Endothelial cell of umbilical vein (primary cell): ENCODE results near the gene ZSCAN32. TPM values are rescaled to one million over a fixed set of nuclear protein-coding genes. Genes with fewer than 3 reads are reported as not detected.

ENCODE experiments used
- BruUV-seq: library from RNA; stranded (reverse); fragments of 400-500 nt; replicated peaks from 2 replicates; lab custom pipeline; 2021; lab: Mats Ljungman, UMichigan
- CTCF ChIA-PET: fragments of 300-600, 350-600 bp; sonication (Branson Sonifier 250); formaldehyde crosslinking; loops from one replicate; lab custom pipeline; 2021; ENCODE audit warnings: antibody characterized with exemption, inconsistent platforms; lab: Charles Lee
- POLR2A ChIA-PET: fragments of 300-600, 350-600 bp; sonication (Branson Sonifier 250); formaldehyde crosslinking; loops from one replicate; lab custom pipeline; 2021; ENCODE audit warnings: antibody characterized with exemption, inconsistent platforms; lab: Charles Lee
- DNase-seq: peaks from one replicate; pipeline ENCODE4 v3.0.0-alpha.2; 2011; ENCODE audit warnings: low read depth, low spot score
- FAIRE-seq: peaks from 2 replicates; lab custom pipeline; 2011; peaks lifted over from hg19 to GRCh38; lab: Jason Lieb, UNC
- H2AFZ ChIP-seq: 2 replicates; pipeline ENCODE4 v1.6.0; 2012; ENCODE audit warnings: low read depth, low read length, control low read depth, inconsistent platforms
- H3K27ac ChIP-seq: 2 replicates; pipeline ENCODE4 v1.5.1; 2011; ENCODE audit warnings: low read depth, mild to moderate bottlenecking, control low read depth, low read length, moderate library complexity; ENCODE audit not compliant: insufficient read depth
- H3K27me3 ChIP-seq, 2 experiments: 2 replicates each; pipeline versions ENCODE4 v1.6.0 to v1.6.1; 2011; ENCODE audit warnings: low read length in 2 of 2, mixed read lengths in 1 of 2; ENCODE audit not compliant: control insufficient read depth in 2 of 2, insufficient read depth in 2 of 2
- H3K36me3 ChIP-seq, 2 experiments: 2 replicates in 1 of 2; 3 replicates in 1 of 2; pipeline ENCODE4 v1.5.1; 2011; ENCODE audit warnings: low read length in 2 of 2, mild to moderate bottlenecking in 1 of 2, moderate library complexity in 1 of 2; ENCODE audit not compliant: control insufficient read depth in 2 of 2, insufficient read depth in 2 of 2; ENCODE audit errors: extremely low read depth in 1 of 2
- H3K4me1 ChIP-seq: 3 replicates; pipeline ENCODE4 v1.5.1; 2011; ENCODE audit warnings: mild to moderate bottlenecking, low read length; ENCODE audit not compliant: control insufficient read depth, insufficient read depth; ENCODE audit errors: extremely low read depth
- H3K4me2 ChIP-seq: 2 replicates; pipeline ENCODE4 v1.6.1; 2011; ENCODE audit warnings: low read length, control low read depth, mixed read lengths; ENCODE audit not compliant: insufficient read depth
- H3K4me3 ChIP-seq, 3 experiments: fragments of 200-600 bp in 1 of 3; sonication (generic), shearing (Covaris generic) in 1 of 3; replicated peaks in 1 of 3; 2 replicates each; pipeline ENCODE4 v1.5.1; 2011 to 2016; ENCODE audit warnings: control low read depth in 3 of 3, low read length in 3 of 3, mild to moderate bottlenecking in 2 of 3, inconsistent platforms in 1 of 3, low read depth in 1 of 3, moderate library complexity in 1 of 3; ENCODE audit not compliant: insufficient read depth in 1 of 3
- H3K79me2 ChIP-seq: 2 replicates; pipeline ENCODE4 v1.6.0; 2012; ENCODE audit warnings: low read length, inconsistent platforms; ENCODE audit not compliant: control insufficient read depth, insufficient read depth
- H3K9ac ChIP-seq: replicated peaks from 2 replicates; pipeline ENCODE3; 2011; ENCODE audit warnings: low read length, control low read depth; ENCODE audit not compliant: insufficient read depth; ENCODE audit errors: extremely low read depth
- H3K9me1 ChIP-seq: replicated peaks from 3 replicates; pipeline ENCODE4 v1.6.0; 2011; ENCODE audit warnings: mild to moderate bottlenecking, low read length; ENCODE audit not compliant: control insufficient read depth, insufficient read depth; ENCODE audit errors: extremely low read depth
- H3K9me3 ChIP-seq: replicated peaks from 2 replicates; pipeline ENCODE4 v1.5.1; 2012; ENCODE audit warnings: low read length, inconsistent platforms; ENCODE audit not compliant: control insufficient read depth, insufficient read depth
- H4K20me1 ChIP-seq: replicated peaks from 2 replicates; pipeline ENCODE3; 2011; ENCODE audit warnings: mild to moderate bottlenecking, low read length; ENCODE audit not compliant: control insufficient read depth, insufficient read depth; ENCODE audit errors: extremely low read depth
- CTCF ChIP-seq, 2 donors: IDR thresholded peaks; 1 replicate in 1 of 2; 2 replicates in 1 of 2; pipeline ENCODE4 v1.5.1; 2011; ENCODE audit warnings: low read length in 2 of 2, mild to moderate bottlenecking in 2 of 2, moderate library complexity in 2 of 2, control low read depth in 1 of 2, inconsistent platforms in 1 of 2, low read depth in 1 of 2; ENCODE audit not compliant: insufficient read depth in 1 of 2; ENCODE audit errors: extremely low read depth in 1 of 2
- EZH2 ChIP-seq: IDR thresholded peaks from 2 replicates; pipeline ENCODE4 v1.6.1; 2012; ENCODE audit warnings: borderline replicate concordance, low read depth, mild to moderate bottlenecking, moderate library complexity, low read length, inconsistent platforms; ENCODE audit not compliant: severe bottlenecking
- FOS ChIP-seq: IDR thresholded peaks from 2 replicates; pipeline ENCODE4 v1.6.1; 2011; ENCODE audit warnings: mild to moderate bottlenecking, low read length, moderate library complexity, borderline replicate concordance; ENCODE audit not compliant: insufficient read depth
- GATA2 ChIP-seq: IDR thresholded peaks from 2 replicates; pipeline ENCODE4 v1.7.0; 2011; ENCODE audit warnings: low read depth, mild to moderate bottlenecking, moderate library complexity, mixed read lengths, low read length; ENCODE audit not compliant: insufficient read length, insufficient read depth
- JUN ChIP-seq: IDR thresholded peaks from 2 replicates; pipeline ENCODE4 v1.6.1; 2011; ENCODE audit warnings: borderline replicate concordance, low read depth; ENCODE audit not compliant: insufficient read length, insufficient read depth
- MAX ChIP-seq: IDR thresholded peaks from 2 replicates; pipeline ENCODE4 v1.6.1; 2011; ENCODE audit not compliant: insufficient read depth, insufficient read length
- MYC ChIP-seq: IDR thresholded peaks from one replicate; pipeline ENCODE4 v1.6.1; 2011; ENCODE audit warnings: mild to moderate bottlenecking, low read depth, low read length
- POLR2A ChIP-seq: IDR thresholded peaks from 2 replicates; pipeline ENCODE4 v1.6.1; 2012; ENCODE audit warnings: low read depth, mild to moderate bottlenecking, control low read depth, low read length
- POLR2AphosphoS5 ChIP-seq: IDR thresholded peaks from 2 replicates; pipeline ENCODE4 v1.6.1; 2012; ENCODE audit warnings: low read depth, mild to moderate bottlenecking, control low read depth, low read length, moderate library complexity; ENCODE audit not compliant: insufficient read depth
- dilution Hi-C: fragments of 300-500 bp; cut with MboI; formaldehyde crosslinking; loops from one replicate; pipeline ENCODE4 v1.15.0; 2019; ENCODE audit warnings: low sequenced_read_pairs; ENCODE audit not compliant: extremely low pct_ligation_motif_present
- intact Hi-C: fragments of 100-400 bp; cut with micrococcal nuclease; formaldehyde crosslinking; loops from one replicate; pipeline ENCODE4 v1.10.0; 2022
- polyA plus RNA-seq, 4 experiments: library from polyadenylated mRNA; depleted of rRNA in 3 of 4; stranded (reverse) in 3 of 4; unstranded in 1 of 4; fragments of >200 nt; gene quantifications; 2 replicates each; pipeline versions ENCODE4 v1.2.1 to v1.2.3, GENCODE V29; 2011 to 2012; ENCODE audit warnings: missing spikeins in 1 of 4
- total RNA-seq: library from RNA; stranded (reverse); gene quantifications from 2 replicates; pipeline ENCODE4 v1.2.3, GENCODE V29; 2021

Gene ZSCAN32
- total and polyA plus RNA-seq, 2 donors (not counting 3 experiments of a cell fraction or from before 2014, with no cell fraction given), result 8.0 to 10.9 TPM

- H3K4me2 ChIP-seq, result peak overlapping the region; percentile 19
- CTCF ChIA-PET, result no interaction called here
Observed at GRCh38 chr16:3431779-3432219, 31.0 kb upstream of the ZSCAN32 start.

More at GRCh38 chr16:3431779-3432219, 31.0 kb upstream of the ZSCAN32 start:
- POLR2A ChIA-PET, result no interaction called here
- DNase-seq (no peak), FAIRE-seq (peak; percentile 8)
- peaks cover 3% of the 10 kb centered on the region for H3K4me1 ChIP-seq
- no TSS peak for BruUV-seq
- H3K9me3 ChIP-seq, result no peaks in the 10 kb centered on the region
- H3K4me3 ChIP-seq, result no peak overlapping the region
- H3K36me3 ChIP-seq, result peaks cover 0 to 5% of the 10 kb centered on the region in 2 experiments
- H2AFZ ChIP-seq, result no peak overlapping the region
- intact Hi-C loops (no loop called here), dilution Hi-C loops (no loop called here)
- H3K27ac ChIP-seq, result no peak overlapping the region
- H4K20me1 ChIP-seq, result no peaks in the 10 kb centered on the region
- H3K79me2 ChIP-seq, result no peaks in the 10 kb centered on the region
- TF ChIP-seq MAX (no peak), FOS (no peak), MYC (no peak), POLR2A (no peak), POLR2AphosphoS5 (no peak), GATA2 (no peak), CTCF (IDR thresholded peaks at IDR 0.05; ENCODE audit: extremely low read depth in 1 of 2, insufficient read depth in 1 of 2, low read depth in 1 of 2, low read length in 2 of 2) (no peak), JUN (no peak), EZH2 (no peak)
- H3K9me1 ChIP-seq, result no peaks in the 10 kb centered on the region
- peaks cover 0 to 13% of the 10 kb centered on the region in 2 experiments for H3K27me3 ChIP-seq
- no peak overlapping the region for H3K9ac ChIP-seq
